Stimulated activated CD8-positive, alpha-beta memory T cell treated with anti-CD3 and anti-CD28 coated beads, Interleukin-12 subunit alpha, Interleukin-12 subunit beta, amount 100 ng/mL, for 24 hours (primary cell): ENCODE data around the gene DLG3.
"Not testable (repeated sequence)": the region's sequence is repeated elsewhere in the genome, so short reads cannot be mapped to it uniquely, and the experiment has no call there.

Source experiments
- DNase-seq: peaks from one replicate; pipeline ENCODE4 v3.0.0-alpha.2; 2020; ENCODE audit errors: extremely low read depth

The DLG3 gene

DNA sequence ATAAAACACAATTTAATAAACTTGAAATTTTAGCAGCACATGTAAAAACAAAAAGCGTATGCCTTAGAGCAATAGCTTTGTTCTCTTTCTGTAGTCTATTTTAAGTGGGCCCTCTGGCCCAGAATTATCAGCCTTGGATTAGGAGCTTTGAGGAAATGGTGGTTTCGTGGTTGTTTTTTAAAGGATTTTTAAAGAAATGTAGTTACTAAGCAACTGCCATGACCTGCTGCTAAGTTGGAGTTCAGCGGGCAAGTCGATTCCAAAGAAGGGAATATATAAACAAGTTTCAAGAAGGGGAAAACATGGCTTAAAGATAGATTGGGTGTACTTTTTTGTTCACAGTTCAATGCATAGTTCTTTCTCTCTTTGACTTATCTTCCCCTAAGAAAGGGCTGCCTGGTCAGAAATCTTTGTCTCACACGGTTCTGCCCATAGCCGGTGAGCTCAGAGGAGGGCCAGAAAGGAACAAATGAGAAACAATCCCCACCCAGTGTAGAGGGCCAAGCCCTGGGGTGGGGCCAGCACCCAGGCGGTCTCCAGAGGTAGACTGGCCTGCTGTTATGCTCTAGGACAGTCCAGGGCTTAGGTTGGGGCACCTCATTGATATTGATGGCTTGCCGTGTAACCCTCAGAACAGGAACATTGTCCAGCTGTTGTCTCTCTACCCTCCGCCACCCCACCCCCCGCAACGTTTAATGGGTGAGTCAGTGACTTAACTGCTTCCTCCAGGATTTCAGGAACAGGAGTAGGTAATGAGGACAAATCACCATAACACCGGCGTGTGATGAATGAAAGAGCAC is 32.5 kb downstream of the DLG3 start:
- DNase-seq = no peak

DNA sequence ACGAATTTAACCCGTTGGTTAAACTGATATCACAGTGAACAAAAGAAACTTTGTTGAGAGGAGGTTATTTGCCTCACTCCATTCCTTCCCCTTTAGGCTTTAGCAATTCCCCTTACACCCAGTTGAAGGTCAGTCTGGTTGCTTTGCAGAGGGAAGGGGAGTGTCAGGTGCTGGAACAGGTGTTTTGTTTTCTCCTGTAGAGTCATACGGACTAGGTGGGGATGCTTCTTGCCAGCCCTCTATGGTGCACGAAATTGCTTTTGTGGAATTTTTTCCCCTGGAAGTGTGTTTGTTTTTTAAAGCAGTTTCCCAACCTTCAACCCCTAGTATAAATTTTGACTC is 33.1 kb downstream of the DLG3 start:
- DNase-seq = no peak

DNA sequence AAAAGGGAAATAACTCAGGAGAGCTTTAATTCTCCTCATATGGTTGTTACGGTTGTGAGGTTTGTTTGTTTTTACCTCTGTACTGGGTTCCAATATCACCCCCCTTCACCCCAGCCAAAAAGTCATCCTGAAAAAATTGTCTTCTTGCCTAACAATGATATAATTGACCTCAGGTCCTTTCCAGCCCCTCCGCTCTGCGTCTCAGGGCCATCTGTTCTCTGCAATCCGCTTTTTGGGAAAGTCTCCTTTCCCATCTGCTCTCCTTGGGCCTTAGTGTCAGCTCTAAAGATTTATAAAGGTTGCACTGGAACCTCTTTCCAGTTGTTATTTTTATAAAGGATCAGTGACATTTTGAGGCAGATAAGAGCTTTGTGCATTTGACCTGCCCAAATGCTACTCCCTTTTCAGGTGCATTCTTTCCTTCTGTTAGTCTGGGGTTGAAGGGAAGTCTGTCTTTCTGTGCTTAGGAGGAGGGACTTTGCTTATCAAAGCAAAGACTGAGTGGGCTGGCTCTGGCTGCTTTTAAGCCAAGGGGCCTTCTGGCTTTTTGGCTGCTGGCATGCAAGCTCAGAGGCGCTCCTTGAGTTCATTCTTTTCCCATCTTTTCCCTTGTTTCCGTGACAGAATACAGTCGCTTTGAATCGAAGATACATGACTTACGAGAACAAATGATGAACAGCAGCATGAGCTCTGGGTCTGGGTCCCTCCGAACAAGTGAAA is 34.1 kb downstream of the DLG3 start:
- no peak for DNase-seq

DNA sequence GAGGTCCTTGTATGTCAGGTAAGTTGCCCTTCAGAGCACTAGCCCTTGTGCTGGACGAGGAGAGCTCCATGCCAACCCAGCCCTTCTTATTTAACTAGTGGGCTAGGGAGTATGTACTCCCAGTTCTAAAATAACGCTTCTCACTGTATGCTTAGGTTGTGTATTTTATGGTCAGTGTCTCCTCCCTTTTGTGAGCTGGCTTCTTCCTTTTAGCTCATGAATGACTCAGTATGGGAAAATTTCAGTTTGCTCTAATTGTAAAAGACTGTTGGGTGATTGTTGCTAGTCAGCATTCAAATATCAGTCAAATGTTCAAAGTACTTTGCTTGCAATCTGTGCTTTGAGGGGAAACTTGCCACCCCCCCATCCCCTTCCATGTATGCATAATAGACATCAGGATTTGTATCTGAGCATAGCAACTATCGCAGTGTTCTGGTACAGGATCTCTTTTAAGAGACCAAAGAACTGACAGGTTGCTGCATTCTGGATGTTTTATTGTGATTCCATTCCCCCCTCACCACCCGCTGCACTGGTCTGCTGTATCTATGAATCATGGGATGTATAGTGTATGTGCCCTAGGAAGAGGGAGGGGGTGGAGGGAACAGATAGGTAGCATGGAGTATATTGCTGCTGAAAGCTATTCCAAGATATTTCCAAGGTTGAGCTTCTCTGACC is 34.7 kb downstream of the DLG3 start:
- no peak for DNase-seq

DNA sequence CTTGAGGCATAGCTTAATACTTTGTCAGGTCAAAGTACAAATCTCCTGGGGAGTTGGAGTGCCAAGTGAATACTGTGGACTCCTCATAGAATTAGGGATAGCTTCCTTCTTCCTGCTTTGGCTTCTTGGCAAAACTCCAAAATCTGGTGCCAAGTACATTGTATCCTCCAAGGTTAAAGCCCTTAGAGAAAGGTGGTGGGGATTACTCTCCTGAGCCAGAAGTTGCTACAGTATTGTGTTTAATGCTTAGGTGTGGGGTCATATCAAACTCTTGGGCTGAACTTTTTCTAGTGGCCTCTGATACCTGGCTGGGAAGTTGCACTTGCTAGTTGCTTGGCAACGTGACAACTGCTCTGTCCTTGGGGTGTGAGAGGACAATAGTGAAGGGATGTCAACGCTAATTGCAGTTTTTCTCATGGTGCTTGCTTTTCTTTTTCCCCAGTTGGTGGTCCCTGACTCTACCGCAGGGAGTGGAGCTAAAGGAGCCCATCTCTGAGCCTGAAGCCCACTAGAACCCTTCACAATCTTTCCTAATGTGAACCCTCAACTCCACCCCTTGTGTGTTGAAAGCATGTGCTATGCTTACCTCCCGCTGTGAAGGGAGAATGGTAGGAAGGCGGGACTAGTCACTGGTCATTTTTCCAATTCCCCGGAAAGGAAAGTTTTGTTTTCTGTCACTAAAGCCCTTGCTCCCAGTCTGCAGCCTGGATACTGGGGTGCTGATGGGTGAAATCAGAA is 35.5 kb downstream of the DLG3 start:
- no peak for DNase-seq

DNA sequence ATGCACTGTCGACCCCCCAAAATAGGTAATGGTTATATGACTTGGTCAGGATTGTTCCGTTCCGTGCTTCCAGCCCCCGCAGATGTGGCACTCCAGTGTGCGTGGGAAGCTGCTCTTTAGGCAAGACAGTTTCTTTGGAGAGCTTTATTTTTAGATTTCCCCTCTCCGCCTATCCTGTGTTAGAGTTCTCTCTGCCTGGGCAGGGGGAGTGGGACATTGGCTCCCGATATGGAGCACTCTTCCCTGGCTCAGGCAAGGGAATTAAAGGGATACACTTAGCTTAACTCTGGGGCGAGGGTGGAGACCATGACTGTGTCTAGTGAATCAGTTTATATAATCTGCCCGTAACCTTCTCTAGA is 36.0 kb downstream of the DLG3 start:
- no peak for DNase-seq

DNA sequence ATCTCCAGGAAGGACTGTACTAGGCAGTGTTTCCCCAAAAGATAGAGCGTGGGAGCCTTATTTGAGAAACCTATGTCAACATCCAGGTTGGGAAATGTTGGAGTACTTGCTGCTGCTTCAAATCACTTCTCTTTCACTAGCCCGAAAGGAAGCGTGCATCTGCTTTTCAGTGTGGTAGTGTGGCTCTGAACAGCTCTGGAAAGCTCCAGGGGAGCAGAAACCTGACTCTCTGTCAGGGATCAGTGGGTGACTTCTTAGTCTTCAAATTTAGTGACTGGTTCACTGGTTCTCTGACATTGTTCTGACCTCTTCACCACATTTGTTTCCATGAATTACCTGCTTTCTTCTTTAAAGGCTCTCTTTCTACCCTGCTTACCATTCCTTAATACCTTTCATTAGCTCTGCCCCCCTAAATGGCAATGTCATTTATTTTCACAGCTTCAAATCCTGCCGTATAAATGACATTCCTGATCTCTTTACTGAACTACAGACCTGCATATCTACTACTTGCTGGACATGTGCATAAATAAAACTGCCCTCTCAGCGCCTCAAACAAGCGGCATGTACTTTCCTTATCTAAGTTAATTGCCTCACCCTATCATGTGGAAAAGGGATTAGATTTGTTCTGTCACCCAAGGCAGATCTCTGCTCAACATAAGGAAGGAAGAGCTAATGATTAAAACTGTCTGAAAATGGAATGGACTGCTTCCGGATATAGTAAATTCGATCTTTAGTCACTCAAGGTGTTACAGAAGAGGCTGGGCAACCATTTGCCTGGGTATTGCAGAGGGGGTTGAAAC is 37.0 kb downstream of the DLG3 start:
- no peak for DNase-seq

DNA sequence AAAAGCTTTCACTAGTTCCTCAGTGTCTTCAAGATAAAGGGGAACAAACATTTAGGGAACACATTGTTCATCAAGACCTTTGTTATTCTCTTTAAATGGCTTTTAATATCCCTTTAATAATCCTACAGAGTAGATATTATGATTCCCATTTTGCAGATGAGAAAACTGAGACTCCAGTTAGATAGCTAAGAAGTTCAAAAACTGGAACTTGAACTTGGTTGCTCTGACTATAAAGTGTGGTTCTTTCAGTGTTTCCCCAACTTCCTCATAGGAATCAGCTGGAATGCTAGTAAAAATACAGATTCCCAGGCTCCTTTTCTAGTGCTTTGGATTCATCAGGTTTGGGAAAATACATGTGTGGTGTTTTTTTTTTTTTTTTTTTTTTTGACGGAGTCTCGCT is 37.7 kb downstream of the DLG3 start:
- no peak for DNase-seq

DNA sequence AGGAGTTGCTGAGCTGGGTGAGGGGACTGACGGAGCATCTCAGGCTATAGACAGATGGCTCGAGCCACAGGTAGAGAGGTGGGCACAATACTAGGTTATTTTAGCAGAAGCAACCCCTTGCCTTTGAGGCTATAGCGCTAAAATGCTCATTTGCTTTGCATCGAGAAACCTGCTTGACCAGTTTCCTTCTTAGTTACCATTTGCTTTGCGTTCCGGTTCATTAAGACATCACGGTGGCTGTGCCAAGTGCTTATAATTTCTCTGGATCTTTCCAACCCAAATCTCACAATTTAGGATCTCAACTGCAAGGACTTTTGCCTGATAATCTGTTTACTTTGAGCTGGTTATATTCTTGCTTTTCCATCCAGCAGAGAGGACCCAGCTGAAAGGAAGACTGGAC is 40.8 kb downstream of the DLG3 start:
- DNase-seq = no peak

DNA sequence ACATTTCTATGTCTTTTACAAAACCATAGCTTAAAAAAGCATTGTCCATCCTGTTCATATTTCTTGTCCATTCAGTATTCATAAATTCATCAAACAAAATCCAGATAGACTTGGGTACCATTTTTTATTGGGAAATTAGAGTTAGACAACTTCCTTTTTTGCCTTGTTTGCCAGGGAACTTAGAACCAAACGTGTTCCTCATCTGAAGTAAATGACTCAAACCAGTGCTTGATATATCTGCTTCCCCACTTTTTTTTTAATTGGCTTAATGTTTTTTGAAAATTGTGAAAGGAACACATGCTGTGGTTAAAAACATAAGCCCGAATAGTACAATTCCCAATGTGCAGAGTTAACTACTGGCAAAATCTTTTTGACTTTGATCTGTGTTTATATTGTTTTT is 44.2 kb downstream of the DLG3 start:
- no peak for DNase-seq

DNA sequence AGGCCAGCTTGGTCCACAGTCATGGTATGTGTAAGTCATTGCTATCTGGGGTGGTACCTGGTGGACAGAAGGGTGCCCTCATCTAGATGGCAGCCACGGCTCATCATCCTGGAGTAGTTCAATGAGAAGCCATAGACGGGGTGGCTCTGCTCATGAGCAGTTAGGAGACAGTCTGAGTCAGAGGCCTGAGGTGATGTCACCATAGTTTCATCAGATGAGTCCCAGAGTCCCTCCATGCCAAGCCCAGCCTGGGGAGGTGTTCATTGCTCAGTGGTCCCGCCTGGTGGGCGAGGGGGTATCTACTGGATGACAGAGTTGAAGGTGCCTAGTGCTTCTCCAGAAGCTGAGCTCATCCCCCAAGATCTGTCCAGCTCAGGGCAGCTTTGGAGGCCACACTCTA is 49.8 kb downstream of the DLG3 start:
- DNase-seq = no peak

DNA sequence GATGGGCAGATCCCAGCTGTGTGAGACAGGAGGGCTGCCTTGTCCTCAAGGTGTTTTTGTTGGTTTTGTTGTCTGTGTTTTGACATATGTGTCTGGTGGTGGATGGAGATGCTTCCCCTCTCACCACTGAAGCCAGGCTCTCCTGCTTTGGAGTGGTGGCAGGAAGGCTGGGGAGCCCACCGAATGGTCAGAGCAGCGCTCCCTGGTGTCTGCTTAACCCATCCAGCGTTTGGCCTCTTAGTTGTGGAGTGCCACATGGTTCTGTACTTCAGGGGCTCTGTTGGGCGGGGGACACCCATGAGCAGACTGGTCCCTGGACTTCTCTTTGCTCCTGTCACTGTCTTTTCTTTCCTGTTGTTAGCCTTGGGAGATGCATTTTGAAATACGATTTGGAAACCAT is 51.9 kb downstream of the DLG3 start:
- no peak for DNase-seq

DNA sequence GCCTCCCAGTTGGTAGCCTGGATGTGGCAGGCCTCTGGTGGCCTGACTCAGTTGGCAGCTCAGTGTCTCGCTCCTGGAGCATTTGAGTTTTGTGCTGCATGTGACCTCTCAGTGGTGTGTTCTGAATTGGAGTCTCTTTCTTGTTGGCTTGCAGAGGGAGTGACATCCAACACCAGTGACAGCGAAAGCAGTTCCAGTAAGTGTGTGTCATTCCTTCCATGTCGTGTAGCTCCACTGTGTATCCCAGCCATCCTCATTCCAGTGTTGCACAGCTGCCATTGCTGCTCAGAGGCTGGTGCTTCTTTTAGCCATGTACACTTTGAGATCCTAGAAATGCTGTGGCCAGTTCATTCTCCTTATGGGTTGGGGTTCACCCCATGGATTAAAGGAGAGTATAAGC is 52.4 kb downstream of the DLG3 start:
- DNase-seq = no peak

DNA sequence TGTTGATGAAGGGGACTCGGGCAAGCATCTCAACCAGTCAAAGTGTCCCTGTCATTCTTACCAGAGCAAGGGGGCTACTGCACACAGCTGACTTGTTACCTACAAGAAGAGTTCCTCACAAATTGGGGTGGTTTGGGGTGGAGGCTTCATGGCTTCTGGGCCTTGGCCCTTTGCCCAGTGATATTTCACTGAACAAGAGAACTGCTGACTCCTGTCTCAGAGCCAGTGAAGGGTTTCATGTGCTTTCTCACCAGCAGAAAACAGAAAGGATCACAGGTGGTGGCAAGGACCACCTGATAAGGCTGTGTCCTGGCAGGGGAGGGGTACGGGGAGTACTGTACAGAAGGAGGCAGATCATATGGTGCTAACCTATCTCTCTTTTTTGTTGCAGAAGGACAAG is 53.5 kb downstream of the DLG3 start:
- no peak for DNase-seq

DNA sequence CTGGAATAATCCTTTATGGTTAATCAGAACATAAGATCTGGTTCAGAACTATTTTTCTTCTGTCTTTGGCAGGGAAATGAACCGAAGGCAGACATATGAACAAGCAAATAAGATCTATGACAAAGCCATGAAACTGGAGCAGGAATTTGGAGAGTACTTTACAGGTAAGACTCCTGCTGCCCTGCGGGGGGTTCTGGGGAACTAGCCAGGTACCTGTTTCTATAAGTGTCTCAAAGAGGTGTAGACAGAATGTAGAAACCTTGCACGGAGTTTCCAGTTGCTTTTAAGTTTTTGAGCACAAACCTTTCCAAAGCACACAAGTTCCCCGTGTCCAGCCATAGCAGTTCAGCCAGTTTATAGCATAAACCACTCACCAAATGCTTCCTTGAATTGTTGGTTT is 56.2 kb downstream of the DLG3 start:
- DNase-seq = no peak

DNA sequence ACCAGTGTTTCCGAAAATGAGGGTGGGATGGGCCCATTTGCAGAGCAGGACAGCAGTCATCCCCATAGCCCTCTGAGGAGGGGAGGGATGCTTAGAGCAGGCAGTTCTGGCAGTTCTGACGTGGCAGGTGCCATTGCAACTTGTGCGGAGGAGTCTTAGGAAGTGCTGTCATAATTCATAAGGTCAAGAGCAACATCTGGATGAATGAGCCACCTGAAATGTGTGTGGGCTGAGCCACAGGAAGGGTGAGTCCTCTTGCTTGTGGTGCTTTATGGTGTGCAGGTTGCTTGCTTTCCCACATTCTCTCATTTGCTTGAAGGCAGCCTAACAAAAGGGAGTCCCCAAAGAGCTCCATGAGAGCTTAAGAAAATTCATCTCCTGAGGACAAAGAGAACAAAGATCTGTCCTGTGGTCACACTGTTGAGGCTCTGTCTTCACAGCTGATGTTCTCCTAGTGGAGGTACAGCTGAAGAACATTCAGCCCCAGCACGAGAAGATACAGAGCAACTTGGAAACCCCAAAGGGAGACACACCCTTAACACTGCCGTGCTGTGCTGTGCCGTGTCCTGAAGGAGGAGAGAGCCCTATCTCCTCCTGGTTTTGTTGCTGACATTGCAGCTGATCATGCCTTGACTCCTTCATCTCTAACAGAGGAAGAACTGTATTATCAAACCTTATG is 60.3 kb downstream of the DLG3 start:
- no peak for DNase-seq

DNA sequence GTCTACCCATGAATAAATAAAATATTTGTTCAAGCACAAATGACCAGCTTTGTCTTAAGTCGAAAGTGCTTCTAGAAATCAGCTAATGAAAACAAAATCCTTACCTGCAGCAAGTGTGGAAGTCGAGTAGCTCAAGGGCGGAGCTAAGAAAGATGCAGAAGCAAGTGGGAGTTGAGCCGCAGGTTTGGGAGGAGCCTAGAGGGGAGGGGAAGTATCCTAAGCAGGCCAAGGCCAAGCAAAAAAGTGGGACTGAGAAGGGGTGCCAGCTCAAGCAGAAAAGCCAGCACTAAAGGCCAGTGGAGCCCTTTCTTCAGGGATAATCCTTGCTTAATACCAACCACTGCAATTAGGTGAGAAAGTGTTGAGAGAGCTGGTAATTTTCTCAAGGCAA is 60.8 kb downstream of the DLG3 start:
- no peak for DNase-seq

DNA sequence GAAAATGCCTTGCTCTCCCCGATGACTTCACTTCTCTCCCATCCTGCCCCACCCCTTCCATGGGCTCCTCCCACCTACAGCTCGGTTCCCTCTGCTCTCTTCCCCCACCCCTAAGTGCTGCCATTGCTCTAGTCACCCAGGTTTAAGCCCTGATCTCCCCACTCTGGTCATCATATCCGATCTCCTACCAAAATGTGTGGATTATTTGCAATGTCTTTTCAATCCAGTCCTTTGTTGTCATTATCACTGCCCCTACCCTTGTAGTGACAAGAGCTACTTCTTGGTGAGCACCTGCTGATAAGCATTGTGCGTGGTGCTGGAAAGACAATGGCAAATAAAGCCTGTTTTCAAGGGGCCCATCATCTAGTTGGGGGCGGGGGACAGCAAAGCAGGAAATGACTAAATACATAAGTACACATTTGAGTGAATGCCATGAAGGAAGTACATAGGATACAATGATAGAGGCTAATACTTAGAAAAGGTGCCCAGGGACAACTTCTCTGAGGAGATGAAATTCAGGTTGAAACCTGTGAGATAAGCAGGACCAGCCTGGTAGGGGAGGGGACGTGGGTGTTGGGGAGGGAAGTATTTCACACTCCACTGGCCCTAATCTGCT is 63.8 kb downstream of the DLG3 start:
- DNase-seq = no peak

DNA sequence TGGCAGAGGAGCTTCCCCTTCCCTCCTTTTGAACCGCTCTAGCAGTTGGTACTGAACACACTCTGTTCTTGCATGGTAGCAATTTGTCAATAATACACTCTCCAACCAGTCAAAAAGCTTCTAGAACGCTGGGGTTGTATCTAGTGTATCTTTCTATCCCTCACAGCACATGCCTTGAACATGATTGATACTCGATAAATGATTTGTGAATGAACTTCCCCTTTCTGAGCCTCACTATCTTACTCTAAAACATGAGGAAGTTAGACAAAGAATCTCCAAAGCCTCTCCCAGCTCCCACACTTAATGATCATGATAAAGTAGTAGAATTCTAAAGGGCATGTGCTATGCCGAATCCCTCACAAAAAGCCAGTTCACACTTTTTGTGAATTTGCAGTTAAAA is 64.4 kb downstream of the DLG3 start:
- no peak for DNase-seq

DNA sequence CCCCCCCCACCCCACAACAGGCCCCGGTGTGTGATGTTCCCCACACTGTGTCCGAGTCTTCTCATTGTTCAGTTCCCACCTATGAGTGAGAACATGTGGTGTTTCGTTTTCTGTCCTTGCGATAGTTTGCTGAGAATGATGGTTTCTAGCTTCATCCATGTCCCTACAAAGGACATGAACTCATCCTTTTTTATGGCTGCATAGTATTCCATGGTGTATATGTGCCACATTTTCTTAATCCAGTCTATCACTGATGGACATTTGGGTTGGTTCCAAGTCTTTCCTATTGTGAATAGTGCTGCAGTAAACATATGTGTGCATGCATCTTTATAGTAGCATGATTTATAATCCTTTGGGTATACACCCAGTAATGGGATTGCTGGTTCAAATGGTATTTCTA is 70.6 kb downstream of the DLG3 start:
- not testable (repeated sequence) for DNase-seq

DNA sequence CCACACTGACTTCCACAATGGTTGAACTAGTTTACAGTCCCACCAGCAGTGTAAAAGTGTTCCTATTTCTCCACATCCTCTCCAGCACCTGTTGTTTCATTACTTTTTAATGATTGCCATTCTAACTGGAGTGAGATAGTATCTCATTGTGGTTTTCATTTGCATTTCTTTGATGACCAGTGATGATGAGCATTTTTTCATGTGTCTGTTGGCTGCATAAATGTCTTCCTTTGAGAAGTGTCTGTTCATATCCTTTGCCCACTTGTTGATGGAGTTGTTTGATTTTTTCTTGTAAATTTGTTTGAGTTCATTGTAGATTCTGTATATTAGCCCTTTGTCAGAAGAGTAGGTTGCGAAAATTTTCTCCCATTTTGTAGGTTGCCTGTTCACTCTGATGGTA is 71.1 kb downstream of the DLG3 start:
- not testable (repeated sequence) for DNase-seq
